Stromal cell of bone marrow (primary cell): ENCODE results near the gene SSB.
"Not testable (repeated sequence)": the region's sequence is repeated elsewhere in the genome, so short reads cannot be mapped to it uniquely, and the experiment has no call there.

Experiments
- DNase-seq: peaks from one replicate; pipeline ENCODE4 v3.0.0-alpha.2; 2012; ENCODE audit warnings: low read depth

Gene SSB

DNA sequence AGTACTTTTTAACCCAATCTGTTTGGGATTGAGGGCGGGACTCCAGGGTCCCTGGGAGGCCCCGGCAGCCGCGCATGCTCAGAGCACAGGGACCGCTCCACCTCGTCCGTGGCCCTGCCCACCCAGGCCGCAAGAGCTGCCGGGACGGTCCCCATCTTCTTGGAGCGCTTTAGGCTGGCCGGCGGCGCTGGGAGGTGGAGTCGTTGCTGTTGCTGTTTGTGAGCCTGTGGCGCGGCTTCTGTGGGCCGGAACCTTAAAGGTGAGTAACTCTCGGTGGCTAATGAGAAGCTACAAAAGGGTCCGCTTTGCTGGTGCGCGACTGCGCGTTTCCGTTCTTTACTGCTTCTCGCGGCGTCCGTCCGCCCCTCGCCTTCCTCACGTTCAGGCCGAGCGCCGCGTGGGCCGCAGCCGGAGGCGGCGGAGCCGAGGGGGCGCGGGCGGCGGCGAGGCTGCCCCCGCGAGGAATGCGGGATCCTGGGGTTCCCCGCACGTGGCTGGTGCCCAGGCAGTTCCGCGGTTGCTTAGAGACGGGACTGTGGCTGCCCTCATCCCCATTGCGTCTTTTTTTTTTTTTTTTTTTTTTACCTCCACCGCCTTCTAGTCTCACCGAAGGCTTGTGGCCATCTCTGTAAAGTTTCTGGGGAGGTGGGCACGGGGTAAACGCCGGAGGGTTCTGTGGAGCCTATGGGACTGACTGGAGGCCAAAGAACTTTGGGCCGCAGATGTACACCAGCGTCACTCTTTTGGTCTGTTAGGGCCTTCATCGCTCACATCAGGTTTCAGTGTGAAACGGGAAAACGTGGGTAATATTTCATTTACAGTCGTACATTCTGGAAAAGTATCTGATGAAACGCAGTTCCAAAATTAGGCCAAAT lies at the start of gene SSB:
Gene SSB, plus strand, starts transcription at position 154 of the 875 bp plus-strand sequence. CDS start 2,090 bp downstream, outside the sequence.
- peak; percentile 83 for DNase-seq

DNA sequence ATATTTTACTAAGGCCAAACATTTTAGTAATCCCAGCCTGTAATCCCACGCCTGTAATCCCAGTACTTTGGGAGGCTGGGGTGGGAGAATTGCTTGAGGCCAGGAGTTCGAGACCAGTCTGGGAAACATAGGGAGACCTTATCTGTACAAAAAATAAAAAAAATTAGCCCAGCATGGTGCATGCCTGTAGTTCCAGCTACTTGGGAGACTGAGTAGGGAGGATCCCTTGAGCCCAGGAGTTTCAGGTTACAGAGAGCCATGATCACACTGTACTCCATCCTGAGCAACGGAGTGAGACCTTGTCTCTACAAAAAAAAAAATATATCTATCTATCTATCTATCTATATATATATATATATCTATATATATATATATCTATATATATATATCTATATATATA lies 45.9 kb upstream of the SSB start:
- no peak for DNase-seq

DNA sequence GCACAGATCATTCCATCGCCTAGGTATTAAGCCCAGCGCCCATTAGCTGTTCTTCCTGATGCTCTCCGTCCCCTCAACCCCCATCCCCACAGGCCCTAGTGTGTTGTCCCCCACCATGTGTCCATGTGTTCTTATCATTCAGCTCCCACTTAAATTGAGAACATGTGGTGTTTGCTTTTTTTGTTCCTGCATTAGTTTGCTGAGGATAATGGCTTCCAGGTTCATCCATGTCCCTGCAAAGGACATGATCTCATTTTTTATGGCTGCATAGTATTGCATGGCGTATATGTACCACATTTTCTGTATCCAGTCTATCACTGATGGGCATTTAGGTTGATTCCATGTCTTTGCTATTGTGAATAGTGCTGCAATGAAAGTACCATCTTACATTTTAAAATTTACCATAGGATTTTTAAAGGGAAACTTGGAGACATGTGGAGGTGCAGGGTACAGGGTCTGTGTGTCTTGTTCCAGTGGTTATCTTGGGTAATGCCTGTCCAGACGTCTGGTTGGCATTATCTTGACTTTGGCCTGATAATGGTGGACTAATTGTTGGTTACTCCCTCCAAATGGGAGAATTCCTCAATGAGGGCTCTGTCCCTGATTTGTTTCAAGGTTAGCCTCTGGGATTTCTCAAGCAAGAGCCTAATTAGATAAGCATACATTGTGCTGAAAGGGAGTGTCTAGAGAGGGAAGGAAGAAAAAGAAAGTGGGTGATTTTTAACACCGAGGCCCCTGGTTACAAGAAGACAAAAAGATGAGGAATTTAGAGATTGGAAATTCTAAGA lies 43.4 kb upstream of the SSB start:
- DNase-seq, result no peak

DNA sequence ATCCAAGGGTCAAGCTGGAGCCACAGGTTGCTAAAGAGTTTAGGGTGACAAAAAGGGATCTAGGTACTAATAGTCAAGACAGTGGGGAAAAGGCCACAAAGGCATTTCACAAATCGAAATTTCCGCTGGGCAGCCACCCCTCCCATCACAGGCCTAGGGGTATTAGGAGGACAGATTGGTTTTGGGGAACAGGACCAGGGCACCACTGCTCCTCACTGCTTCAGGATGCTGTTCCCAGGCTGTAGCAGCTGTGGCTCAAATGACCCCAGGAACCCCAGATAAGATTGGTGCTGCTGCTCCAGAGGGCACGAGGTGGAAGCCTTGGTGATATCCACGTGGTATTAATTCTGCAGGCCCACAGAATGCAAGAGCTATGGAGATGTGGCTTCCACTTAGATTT lies 42.3 kb upstream of the SSB start:
- no peak for DNase-seq

DNA sequence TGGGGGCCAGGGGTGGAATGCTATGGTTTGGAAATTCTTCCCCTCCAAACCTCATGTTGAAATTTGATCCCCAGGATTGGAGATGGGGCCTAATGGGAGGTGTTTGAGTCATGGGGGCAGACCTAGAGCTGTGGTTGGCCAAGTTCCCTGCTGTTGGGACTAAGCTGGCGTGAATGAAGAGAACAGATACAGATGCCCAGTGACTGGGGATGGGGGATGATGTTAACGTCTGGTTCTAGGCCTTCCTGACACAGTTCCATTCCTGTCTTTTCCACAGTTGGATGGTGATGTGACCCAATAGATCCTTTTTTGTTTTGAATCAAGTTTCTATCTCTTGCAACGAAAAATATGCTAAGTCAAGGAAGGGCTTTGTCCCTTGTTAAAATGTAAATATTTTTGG lies 41.3 kb upstream of the SSB start:
- DNase-seq, result no peak

DNA sequence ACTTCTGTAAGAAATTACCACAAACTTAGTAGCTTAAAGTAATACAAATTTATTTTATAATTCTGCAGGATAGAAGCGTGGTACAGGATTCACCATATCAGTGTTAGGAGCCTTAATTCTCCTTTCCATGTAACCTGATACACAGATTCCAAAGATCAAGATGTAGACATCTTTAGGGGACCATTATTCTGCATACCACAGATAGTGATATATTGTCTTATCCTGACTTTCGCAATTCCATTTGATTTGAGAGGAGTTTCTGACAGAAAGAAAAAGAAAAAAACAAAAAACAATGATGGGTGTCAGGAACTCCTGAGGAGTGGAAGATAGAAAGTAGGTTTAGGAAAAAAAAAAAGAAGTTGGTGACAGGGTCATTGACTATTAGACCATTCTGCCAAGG lies 40.9 kb upstream of the SSB start:
- DNase-seq, result no peak

DNA sequence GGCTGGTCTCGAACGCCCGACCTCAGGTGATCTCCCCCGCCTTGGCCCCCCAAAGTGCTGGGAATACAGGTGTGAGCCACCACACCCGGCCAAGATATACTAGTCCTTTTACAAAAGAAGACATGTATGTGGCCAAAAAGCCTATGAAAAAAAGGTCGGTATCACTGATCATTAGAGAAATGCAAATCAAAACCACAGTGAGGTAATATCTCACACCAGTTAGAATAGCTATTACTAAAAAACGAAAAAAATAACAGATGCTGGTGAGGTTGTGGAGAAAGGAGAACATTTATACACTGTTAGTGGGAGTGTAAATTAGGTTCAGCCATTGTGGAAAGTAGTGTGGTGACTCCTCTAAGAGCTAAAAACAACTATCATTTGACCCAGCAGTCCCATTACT lies 38.7 kb upstream of the SSB start:
- DNase-seq, result no peak

DNA sequence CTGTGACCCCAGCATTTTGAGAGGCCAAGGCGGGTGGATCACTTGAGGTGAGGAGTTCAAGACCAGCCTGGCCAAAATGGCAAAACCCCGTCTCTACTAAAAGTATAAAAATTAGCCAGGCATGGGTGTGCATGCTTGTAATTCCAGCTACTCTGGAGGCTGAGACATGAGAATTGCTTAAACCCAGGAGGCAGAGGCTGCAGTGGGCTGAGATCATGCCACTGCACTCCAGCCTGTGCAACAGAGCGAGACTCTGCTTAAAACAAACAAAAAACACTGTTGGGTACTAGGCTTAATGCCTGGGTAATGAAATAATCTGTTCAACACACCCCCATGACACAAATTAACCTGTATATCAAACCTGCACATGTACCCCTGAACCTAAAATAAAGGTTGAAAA lies 37.9 kb upstream of the SSB start:
- not testable (repeated sequence) for DNase-seq

DNA sequence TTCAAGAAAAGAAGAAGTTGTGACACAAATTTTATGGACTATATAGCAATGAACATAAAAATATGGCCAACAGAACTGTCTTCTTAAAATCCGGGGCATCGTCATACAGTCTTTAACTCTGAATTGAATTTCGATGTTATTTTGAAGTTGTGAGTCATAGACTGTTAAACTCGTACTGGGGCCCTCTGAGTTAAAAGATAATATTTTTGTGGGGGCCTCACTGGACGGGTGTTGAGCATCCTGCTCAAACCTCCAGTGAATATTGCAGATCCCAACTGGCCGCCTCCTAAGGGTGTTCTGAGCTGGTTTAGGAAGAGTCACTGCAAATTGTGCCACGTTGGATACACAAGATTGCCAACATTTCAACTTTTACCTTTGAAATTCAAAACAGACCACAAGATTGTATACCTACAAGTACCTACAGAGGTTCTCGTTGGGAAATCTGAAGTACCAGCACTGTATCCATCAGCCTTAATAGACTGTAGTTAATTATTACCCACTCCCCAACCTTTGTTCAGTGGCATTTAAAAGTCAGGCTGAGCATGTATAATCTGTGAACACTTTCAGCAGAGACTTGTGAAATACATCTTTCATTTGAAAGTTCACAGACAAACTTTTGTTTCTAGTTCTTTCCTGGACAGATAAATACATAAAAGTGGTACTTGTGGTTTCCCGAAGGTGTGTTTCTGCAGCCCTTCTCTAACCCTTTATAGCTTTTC lies 37.3 kb upstream of the SSB start:
- DNase-seq, result no peak

DNA sequence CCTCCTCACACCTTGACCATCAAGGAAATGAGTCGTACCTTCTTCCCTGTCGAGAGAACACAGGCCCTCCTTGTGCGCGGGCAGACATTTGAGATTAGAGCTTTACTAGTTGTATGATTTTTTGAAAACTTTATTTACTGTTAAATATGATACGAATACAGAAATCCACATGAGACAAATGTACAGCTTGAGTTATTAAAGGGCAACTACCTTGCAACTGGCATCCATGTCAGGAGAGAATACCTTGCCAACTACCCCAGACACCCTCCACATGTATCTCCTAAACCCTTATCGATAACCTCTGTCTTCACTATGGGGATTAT lies 36.7 kb upstream of the SSB start:
- no peak for DNase-seq

DNA sequence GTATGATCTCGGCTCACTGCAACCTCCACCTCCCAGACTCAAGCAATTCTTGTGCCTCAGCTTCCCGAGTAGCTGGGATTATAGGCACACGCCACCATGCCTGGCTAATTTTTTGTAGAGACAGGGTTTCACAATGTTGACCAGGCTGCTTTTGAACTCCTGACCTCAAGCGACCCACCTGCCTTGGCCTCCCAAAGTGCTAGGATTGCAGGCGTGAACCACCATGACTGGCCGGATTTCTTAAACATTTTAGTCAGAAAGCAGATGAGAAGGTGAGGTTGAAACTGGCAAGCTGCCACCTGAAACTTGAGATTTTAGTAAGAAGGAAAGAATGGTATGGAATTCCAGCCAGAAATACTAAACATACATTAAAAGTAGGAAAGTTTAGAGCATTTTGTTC lies 33.1 kb upstream of the SSB start:
- DNase-seq, result no peak

DNA sequence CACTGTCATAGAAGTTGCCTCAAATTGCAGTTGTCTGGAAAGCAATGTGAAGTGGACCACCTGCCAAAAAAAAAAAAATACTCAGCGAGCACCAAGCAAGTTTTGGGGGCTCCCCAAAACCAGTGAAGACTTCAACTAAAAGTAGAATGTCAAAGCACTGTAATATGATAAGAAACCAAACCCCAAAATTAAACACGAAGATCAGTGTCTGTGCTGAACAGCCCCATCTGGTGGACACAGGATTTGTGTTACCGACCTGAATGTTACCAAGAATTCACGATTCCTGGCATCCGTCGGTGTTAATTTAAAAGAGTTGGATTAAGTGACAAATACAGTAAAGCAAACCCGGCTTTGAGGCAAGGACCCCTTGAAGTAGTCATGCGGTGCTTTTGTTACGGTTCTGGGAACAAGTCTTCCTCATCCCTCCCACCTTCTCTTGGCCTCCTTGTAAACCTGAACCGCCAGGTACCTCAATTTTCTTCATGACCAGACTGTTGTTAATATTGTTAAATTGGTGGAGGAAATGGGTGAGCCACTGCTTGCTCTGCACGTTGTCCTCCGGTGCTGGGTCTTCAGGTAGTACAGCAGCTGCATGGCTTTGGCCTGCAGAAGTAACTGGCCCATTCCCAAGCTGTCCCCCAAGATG lies 31.3 kb upstream of the SSB start:
- DNase-seq, result peak; percentile 50

DNA sequence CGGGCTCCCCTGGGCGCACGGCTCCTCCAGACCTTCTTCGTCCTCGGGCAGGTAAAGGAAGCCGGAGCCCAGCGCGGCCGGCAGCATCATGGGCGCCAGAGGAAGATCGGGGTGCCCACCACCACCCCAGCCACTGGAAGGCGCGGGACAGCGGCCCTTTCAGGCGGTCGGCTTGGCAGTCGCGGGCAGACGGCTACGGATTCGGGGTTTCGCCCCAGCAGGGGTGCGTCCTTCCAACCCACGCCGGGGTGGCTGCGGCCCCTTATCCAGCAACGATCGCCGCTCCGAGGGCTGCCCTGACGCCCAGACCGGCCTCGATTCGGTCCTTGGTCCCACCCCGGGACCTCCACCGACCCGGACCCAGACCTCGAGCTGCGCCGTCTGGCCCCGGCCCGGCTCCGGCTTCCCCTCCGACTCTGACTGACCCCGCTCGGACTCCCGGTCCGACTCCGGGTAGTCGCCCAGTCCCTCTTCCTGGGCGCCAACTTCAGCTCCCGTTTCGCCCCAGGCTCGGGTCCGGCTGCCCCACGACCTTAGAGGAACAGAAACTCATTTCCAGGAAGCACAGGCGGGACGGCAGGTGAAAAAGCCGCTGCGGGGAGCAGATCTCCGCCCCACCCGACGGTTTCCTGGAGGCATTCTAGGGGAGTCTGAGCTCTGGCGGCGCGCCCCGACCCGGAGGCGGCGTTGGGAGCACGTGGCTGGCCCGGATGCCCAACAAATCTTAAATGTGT lies 30.2 kb upstream of the SSB start:
- DNase-seq, result no peak

DNA sequence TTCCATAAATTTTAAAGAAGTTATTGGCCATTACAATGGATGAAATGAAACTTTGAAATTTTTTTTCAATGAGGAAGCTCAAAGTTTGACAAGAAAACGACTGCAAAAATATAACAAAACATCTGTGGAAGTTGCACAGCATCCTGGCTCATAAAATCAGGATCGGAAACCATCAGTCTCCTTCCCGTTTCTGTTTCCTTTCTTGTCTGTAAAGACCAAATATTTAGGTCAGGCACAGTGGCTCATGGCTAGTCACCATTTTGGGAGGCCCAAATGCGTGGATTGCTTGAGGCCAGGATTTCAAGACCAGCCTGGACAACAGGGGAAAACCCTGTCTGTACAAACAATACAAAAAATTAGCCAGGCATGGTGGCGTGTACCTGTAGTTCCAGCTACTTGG lies 27.6 kb upstream of the SSB start:
- no peak for DNase-seq

DNA sequence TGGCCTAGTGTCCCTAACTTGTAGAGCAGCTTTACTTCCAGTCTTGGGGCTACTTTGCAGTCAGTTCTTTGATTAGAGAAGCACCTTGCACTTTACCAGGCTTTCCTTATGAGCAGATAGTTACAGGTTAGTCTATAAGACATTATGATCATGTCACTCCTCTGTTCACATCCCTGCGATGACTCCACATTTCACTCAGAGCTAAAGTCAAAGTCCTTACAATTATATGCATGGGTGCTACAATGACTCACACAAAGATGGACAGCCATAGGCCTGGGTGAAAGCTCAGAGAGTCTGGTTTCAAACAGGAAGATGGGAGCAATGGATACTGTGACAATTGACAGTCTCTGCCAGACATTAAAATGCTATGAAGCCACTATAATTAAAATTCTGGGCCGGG lies 27.1 kb upstream of the SSB start:
- DNase-seq, result no peak

DNA sequence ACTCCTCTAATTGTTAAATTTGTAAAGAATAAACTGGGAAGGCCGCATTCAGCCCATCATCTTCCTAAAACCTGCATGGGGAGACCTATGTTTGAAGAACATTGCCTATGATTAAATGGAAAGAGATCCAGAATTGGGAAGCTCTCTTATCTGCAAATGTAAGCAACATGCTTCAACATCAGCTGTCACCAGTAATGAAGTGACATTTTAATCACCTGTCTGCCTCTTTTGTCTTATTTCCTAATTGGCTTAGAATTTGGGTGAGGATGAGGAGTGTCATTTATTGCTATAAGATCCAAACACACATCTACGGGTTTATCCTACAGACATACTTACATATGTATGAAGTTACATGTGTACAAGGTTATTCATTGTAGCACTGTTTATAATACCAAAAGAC lies 26.0 kb upstream of the SSB start:
- no peak for DNase-seq

DNA sequence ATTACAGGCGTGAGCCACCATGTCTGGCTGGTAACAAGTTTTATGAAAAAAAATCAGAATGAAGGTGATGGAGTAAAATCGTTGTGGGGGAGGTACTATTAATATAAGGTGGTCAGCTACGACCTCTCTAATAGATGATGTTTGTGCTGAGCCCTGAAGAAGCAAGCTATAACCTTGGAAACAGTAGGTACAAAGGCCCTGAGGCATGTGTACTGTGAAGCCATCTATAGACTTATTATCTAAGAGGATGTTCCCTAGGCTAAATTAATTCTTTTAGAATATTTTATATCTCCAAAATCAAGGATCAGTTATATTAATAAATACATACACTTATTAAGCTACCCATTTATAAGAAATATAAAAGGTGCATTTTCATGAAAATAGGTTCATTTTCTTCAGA lies 23.3 kb upstream of the SSB start:
- DNase-seq, result no peak

DNA sequence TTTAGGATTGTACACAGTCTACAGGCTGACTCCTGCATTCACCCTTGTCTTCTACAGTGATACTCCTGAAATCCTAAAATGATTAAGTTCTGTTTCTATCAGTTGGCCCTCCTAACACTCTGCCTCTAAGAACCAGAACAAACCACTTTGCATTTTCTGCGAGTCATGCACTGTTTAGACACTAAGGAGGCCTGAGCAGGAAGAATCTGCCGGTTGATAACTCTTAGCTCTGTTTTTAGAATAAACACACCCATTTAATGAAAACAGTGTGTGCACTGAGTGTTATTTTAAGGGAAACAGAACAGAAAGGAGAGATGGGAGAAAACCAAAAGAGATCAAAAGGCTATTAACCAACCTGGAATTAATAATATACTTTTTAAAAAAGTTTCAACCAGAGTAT lies 22.9 kb upstream of the SSB start:
- DNase-seq, result peak; percentile 37

DNA sequence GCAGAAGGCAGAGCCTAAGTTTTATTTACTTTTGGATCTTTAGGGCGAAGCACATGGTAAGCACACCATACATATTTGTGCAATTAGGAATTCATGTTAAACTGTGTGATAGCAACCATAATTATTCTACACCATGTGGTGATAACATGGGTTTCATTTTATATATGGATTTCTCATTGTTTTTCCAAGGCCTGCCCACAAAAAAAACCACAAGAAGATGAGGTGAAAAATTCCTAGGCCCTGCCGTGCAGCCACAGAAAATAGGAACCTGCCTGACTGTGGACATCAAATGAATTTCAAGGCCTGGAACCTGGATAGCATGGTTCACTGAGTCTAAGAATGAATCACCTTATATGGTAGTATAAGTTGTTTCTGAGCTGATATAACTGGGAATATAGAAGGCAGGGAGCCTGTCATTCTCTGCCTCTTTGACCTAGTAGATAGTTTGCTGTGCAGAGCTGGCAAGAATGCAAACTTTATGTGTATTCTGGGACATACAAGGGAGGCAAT lies 22.4 kb upstream of the SSB start:
- no peak for DNase-seq

DNA sequence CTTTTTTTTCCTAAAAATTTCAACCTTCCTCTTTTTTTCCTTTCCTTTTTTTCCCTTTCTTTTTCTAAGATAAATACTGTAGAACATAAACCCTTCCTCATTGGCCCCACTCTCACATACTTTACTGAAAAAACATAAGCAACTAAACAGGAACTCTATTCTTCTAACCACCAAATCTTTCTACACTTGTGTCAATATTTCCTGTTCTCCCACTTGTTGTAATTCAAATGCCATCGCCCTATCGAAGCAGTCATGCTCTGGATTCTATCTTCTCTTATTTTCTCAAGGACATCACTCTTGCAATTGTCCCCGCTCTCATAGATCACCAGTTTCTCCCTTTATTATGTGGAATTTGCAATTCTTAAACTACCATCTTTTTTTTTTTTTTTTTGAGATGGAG lies 20.2 kb upstream of the SSB start:
- no peak for DNase-seq

DNA sequence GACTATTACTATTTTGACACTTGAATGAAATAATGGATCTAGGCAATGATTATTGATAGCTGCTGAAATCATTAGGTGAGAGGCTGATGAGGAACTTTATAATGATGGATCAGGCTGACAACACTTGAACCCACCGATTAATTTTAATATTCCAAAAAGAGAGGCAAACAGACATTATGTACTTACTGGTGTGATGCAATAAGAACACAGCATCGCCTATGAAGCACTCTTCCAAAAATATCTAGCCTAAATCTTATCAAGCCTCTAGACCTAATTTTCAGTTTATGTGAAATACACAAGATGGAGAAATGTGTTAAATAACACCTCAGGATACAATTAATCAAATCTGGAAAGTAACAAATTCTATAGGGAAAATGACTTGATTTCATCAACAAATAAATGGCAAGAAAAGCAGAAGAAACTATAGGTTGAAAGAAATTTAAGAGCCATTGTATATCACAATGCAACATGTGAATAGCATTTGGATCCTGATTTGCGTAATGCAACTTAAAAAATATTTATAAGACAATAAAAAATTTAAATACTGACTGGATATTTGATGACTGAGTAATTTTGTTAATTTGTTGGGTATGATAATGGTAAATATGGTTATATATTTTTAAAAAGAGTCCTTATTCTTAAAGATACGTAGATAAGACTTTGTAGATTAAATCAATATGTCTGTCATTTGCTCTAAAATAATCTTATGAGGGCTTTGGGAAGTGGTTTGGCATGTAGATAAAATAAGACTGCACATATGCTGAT lies 17.2 kb upstream of the SSB start:
- DNase-seq, result no peak
